HuH-7.5 (cell line): Measurements from ENCODE around the gene CFAP298.

ENCODE experiments used
- DNase-seq: peaks from one replicate; pipeline ENCODE4 v3.0.0; 2011; ENCODE audit warnings: low spot score

CFAP298 gene

DNA sequence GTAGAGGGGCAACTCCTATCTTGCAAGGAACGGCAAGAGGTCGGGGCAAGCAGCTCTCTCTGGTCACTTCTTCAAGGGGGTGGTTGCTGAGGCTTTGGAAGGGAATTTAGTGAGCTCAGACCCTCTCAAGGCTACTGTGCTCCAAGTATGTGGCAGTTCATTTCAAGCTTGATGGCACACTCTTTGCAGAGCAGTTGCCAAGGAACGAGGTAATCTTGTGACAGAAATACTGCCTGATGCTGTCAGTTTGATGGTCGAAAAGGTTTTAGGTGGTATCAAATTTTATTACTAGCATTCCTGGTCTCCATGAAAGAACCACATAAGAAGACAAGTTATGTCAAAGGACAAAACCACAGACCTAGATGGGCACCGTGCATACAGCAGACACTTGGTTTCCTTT, 13.1 kb downstream of the CFAP298 start:
- no peak for DNase-seq

DNA sequence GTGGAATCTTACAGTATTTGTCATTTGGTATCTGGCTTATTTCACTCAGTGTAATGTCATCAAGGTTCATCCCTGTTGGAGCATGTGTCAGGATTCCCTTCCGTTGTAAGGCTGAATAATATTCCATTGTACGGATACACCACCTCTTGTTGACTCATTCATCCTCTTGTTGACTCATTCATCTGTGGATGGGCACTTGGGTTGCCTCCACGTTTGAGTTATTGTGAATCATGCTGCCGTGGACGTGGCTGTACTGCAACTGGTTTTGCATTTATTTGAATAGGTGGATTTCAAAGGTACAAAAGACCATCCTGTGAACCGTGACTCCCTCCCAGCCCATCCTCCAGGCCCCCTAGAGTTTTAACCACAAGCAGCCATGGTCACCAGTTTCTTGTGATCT, 15.0 kb downstream of the CFAP298 start:
- no peak for DNase-seq

DNA sequence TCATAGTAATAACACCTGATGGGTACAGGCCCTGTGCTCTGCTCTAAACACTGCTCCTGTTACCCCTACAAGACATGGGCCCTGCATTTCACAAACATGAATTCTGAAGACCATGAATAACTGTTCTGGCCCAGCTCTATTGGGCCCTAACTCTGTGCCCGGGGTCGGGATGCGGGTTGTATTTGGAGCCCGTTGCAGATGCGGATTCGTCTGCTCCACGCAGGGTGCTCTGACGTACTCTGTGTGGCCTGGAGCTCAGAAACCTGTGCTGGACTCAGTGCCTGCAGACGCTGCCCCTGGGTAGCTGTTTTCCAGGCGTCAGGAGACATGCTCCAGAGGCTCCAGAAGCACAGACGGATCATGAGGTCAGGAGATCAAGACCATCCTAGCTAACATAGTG, 16.7 kb downstream of the CFAP298 start:
- DNase-seq = no peak

GRCh38 chr21:32593690-32594089, 18.5 kb downstream of the CFAP298 start:
- no peak for DNase-seq

DNA sequence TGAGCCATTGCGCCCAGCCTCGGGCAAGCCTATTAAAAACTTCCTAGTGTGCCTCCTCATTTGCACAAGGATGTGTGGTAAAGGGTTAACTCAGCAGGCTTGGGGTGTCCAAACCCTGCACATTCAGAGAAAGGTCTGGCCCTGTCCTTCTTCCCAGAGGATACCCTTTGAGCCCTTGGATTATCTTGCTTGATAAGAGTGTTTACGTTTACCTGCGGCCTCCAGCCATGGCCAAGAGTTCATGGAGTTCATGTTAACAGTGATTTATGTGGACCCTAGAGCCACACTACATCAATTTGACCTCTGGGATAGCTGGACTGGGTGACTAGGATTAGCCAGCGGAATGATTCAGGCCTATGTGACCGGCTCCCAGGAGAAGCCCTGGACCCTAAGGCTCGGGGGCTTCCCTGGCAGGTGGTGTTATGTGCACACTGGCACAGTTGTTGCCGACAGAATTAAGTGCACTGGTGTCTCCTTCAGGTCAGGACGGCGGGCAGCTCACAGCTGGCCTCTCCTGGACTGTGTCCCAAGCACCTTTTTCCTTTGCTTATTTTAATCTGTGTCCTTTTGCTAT, 19.2 kb downstream of the CFAP298 start:
- DNase-seq = no peak

- no peak for DNase-seq
Observed at GRCh38 chr21:32590130-32590529, 22.0 kb downstream of the CFAP298 start.

DNA sequence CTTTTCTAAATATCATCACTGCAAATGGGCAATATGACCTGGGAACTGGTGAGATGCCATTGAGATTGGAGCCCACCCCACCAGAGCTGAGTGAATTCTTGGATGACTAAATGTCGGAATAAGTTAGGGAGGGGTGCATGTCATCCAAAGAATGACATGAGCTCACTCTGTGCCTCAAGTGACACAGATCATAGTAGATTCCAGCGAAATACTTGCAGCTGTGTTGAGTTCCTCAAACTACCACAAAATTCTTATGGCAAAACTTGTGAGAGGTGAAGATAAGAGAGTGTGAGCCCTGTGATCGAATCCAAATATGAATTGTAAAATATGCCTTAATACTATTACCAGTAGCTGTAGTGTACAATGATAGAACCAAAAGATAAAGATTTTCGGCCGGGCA, 24.5 kb downstream of the CFAP298 start:
- no peak for DNase-seq

DNA sequence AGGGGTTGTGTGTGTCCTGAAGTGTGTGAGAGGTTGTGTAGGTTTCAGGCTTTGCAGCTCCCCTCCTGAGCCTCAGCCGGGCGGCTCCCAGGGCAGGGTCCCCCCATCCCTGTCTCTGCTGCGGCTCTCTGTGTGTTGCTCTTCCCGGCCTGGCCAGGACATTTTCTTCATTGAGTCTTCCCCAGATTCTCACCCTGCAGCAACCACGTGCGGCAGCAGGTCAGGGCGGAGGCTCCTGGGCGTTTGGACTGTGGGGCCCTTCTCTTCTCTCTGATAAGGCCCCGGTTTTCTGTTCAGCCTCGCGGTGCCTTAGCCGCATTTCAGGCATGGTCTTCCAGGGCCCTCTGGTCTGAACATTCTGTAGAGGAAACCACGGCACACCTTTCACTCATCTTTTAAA, 25.1 kb downstream of the CFAP298 start:
- no peak for DNase-seq

GRCh38 chr21:32585970-32586369, 26.2 kb downstream of the CFAP298 start:
- DNase-seq = no peak

GRCh38 chr21:32585042-32585710, 27.0 kb downstream of the CFAP298 start, which contains the start of gene TCP10L:
Gene TCP10L (minus strand): TSS chr21:32585523. CDS start chr21:32584304, 1,219 bp downstream.
- no peak for DNase-seq

- no peak for DNase-seq
Observed at GRCh38 chr21:32584472-32584871, 27.7 kb downstream of the CFAP298 start.

- DNase-seq = no peak
Observed at GRCh38 chr21:32581732-32582131, 30.4 kb downstream of the CFAP298 start.

- no peak for DNase-seq
Observed at GRCh38 chr21:32580949-32581348, 31.2 kb downstream of the CFAP298 start.

DNA sequence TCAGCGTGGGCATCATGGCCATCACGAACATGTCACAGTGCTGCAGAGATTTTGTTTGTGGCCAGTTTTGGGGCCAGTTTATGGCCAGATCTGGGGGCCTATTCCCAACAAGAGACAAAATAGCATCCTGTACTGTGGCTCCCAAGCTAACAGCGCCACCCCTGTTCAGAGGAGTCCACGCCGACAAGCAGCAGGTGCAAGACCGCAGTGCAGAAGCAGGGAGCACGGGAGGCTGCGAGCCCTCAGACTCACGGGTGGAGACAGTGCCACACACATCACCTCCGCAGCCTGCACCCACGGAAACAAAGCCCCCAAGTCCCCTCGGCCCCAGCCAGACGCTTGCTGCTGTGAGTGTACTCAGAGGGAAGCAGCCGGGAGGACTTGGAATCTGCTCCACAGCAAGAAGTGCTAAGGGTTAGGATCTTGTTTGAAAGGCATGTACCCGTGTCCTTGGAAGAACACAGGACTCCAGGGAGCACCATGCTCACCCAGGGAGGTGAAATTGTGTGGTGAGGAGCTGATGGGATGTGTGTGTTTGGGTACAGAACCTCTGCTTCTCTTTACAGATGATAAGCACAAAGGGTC, 34.0 kb downstream of the CFAP298 start:
- no peak for DNase-seq

GRCh38 chr21:32576011-32576410, 36.2 kb downstream of the CFAP298 start:
- no peak for DNase-seq

- no peak for DNase-seq
Observed at GRCh38 chr21:32574946-32575925, 36.9 kb downstream of the CFAP298 start.

DNA sequence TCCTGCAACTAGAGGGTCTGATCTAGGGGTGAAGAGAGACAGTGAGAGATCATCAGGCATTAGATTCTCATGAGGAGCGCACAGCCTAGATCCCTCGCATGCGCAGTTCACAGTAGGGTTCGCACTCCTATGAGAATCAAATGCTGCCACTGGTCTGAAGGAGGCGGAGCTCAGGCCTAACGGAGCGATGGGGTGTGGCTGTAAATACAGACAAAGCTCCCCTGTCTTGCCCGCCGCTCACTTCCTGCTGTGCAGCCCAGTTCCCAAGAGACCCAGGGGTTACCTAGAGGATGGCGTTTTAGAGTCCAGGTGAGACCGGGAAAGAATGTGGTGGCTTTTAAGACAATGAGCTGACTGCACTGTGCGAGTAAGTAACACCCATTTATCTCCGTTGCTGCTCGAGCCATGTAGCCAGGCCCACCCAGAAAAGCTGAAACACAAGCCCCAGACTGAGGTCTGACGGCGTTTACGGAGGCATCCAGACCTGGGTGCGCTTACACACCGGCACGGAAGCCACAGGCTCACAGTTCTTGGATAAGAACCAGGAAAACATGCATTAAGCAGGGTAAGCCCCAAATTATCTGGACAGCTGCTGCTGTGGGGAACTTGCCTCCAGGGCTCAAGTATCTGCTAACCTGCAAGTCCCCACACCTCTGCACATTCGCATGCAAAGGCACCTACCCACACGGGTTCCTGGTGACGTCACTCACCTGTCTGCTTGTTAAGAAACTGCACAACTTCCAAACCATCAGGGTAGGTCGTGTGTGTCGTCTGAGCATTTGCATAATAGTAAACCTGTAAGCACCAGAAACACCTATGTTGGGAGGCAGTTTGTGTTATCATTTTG, 39.4 kb downstream of the CFAP298 start:
- DNase-seq = no peak

DNA sequence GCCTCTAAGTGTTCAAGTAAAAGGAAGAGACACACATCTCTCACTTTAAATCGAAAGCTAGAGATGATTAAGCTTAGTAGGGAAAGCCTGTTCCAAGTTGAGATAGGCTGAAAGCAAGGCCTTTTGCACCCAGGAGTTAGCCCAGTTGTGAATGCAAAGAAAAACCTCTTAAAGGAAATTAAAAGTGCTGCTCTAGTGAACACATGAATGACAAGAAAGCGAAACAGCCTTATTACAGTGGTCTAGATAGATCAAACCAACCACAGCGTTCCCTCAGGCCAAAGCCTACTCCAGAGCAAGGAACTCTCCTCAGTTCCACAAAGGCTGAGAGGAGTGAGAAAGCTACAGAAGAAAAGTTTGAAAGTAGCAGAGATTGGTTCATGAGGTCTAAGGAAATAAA, 41.7 kb downstream of the CFAP298 start:
- DNase-seq = no peak

DNA sequence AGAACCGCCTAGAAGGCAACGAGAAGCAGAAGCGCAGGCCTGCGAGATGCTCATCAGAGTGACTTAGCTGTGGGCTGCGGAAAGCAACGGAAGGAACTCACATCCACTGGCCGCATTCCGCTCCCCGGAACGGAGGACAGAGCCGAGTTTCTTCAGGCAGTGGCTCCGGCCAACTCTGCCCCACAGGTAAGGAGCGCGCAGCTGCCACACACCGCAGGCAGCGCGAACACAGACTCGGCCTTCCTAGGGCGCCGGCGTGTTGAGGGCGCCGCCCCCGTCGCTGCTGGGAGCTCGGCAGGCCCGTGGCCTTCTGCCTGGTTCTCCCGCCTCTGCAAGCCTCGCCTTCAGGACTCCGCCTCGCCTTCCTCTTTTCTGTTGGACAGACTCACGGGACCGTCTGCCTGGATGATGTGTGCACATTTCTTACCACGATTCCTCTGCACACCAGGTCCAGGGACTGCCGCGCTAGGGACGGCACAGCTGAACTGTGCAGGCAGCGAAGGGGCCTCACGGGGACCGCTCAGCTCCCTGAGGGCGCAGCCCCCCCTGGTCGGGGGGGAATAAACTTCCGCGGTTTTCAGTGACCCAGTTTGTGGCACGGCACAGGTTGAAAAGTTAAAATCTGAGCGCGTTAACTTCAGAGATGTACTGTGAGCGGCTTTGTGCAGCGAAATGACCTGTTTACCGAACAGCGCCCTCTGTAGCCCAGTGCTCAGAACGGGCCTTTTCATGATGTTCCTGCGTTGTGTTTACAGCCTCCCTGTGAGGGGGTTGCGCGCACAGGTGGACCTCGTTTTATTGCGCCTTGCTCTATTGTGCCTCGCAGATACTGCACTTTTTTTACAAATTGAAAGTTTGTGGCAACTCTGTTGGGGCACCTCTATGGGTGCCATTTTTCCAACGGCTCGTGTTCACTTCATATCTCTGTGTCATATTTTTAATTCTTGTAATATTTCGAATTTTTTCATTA, 42.6 kb downstream of the CFAP298 start:
- peak; percentile 62 for DNase-seq

DNA sequence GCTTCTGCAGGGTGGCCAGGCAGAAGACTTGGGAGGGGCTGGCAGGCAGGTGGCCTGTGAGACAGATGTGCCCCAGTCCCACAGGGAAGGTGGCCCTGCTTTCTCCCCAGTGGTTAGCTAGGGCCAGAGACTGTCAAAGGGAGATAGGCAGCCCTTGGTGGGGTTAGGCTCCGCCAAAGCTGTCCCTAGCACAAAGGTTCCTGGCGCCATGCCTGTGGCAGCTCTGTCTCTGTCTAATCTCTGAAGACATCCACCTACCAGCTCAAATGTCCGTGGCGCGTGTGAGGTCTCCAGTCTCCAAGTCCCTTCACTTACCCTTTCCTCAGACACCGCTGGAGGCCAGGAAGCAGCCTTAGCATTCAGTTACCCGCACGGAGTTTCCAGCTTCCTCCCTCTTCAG, 44.6 kb downstream of the CFAP298 start:
- DNase-seq = no peak
